GF-D8 (cell line): ENCODE data around the gene BPNT1.
"Not testable (repeated sequence)": the region's sequence is repeated elsewhere in the genome, so short reads cannot be mapped to it uniquely, and the experiment has no call there.

ENCODE experiments used
- DNase-seq: peaks from one replicate; lab custom pipeline; 2025; lab: John Stamatoyannopoulos, UW

Gene BPNT1

GRCh38 chr1:220077887-220078286 lies 11.7 kb downstream of the BPNT1 start:
- DNase-seq, result no peak

- no peak for DNase-seq
These were observed 12.5 kb downstream of the BPNT1 start for GRCh38 chr1:220076861-220077762.

- no peak for DNase-seq
These were observed 22.1 kb downstream of the BPNT1 start for GRCh38 chr1:220067269-220068204.

- DNase-seq, result no peak
These were observed 27.0 kb downstream of the BPNT1 start for GRCh38 chr1:220062629-220063028.

GRCh38 chr1:220060876-220061275 lies 28.7 kb downstream of the BPNT1 start:
- DNase-seq, result no peak

- no peak for DNase-seq
These were observed 33.2 kb downstream of the BPNT1 start for GRCh38 chr1:220056374-220056773.

GRCh38 chr1:220046052-220046930 lies 43.3 kb downstream of the BPNT1 start, which contains the start of gene EPRS1:
EPRS1 (minus strand) TSS chr1:220046505; CDS start chr1:220046388, 117 bp downstream.
- DNase-seq, result peak; percentile 94

GRCh38 chr1:220045356-220046051 lies 44.1 kb downstream of the BPNT1 start:
- no peak for DNase-seq

GRCh38 chr1:220044678-220045355 lies 44.8 kb downstream of the BPNT1 start:
- peak; percentile 23 for DNase-seq

GRCh38 chr1:220043646-220044045 lies 45.9 kb downstream of the BPNT1 start:
- no peak for DNase-seq

- no peak for DNase-seq
These were observed 49.5 kb downstream of the BPNT1 start for GRCh38 chr1:220040028-220040596.

- DNase-seq, result no peak
These were observed 50.9 kb downstream of the BPNT1 start for GRCh38 chr1:220038640-220039039.

- DNase-seq, result not testable (repeated sequence)
These were observed 51.8 kb downstream of the BPNT1 start for GRCh38 chr1:220037810-220038209.

GRCh38 chr1:220032911-220033310 lies 56.7 kb downstream of the BPNT1 start:
- DNase-seq, result no peak

- no peak for DNase-seq
These were observed 58.3 kb downstream of the BPNT1 start for GRCh38 chr1:220031287-220031686.

GRCh38 chr1:220028346-220028895 lies 61.2 kb downstream of the BPNT1 start:
- DNase-seq, result no peak

GRCh38 chr1:220019071-220019470 lies 70.5 kb downstream of the BPNT1 start:
- DNase-seq, result no peak

- no peak for DNase-seq
These were observed 76.1 kb downstream of the BPNT1 start for GRCh38 chr1:220013497-220013896.

- no peak for DNase-seq
These were observed 77.3 kb downstream of the BPNT1 start for GRCh38 chr1:220012259-220012658.

- no peak for DNase-seq
These were observed 78.0 kb downstream of the BPNT1 start for GRCh38 chr1:220011620-220012019.
